Nephron progenitor cell (in vitro differentiated cells): Measurements from ENCODE around the gene TRAF5.

ENCODE experiments used
- DNase-seq: peaks from one replicate; pipeline ENCODE4 v3.0.0; 2021
- H3K27ac Mint-ChIP-seq: 2 replicates; pipeline ENCODE4 v1.8.0; 2021; ENCODE audit warnings: mild to moderate bottlenecking, moderate library complexity, mixed read lengths
- H3K27me3 Mint-ChIP-seq: 2 replicates; pipeline ENCODE4 v1.8.0; 2021; ENCODE audit warnings: mild to moderate bottlenecking, low read depth, mixed read lengths; ENCODE audit not compliant: poor library complexity
- H3K36me3 Mint-ChIP-seq: 2 replicates; pipeline ENCODE4 v1.8.0; 2021; ENCODE audit warnings: low read depth, mixed read lengths
- H3K4me1 Mint-ChIP-seq: 2 replicates; pipeline ENCODE4 v1.8.0; 2021; ENCODE audit warnings: mixed read lengths
- H3K4me3 Mint-ChIP-seq: 2 replicates; pipeline ENCODE4 v1.8.0; 2021; ENCODE audit warnings: mild to moderate bottlenecking, moderate library complexity, mixed read lengths
- H3K9me3 Mint-ChIP-seq: 2 replicates; pipeline ENCODE4 v1.8.0; 2021; ENCODE audit warnings: mild to moderate bottlenecking, moderate library complexity, mixed read lengths
- CTCF ChIP-seq: fragments of 200-600 bp; sonication (generic); IDR thresholded peaks from 2 replicates; pipeline ENCODE4 v1.5.0; 2021; ENCODE audit warnings: antibody characterized with exemption

Gene TRAF5

GRCh38 chr1:211378844-211379243 lies 52.2 kb downstream of the TRAF5 start:
- Mint-ChIP-seq H3K27ac (peak overlapping the region; percentile 70), H3K36me3 (peaks cover 5% of the 10 kb centered on the region), H3K27me3 (no peaks in the 10 kb centered on the region), H3K9me3 (no peaks in the 10 kb centered on the region), H3K4me3 (no peak overlapping the region), H3K4me1 (peaks cover 56% of the 10 kb centered on the region)
- no peak for DNase-seq
- no peak for TF ChIP-seq CTCF

GRCh38 chr1:211379446-211379845 lies 52.8 kb downstream of the TRAF5 start:
- Mint-ChIP-seq H3K36me3 (peaks cover 5% of the 10 kb centered on the region), H3K27me3 (no peaks in the 10 kb centered on the region), H3K27ac (no peak overlapping the region), H3K4me3 (no peak overlapping the region), H3K9me3 (no peaks in the 10 kb centered on the region), H3K4me1 (peaks cover 59% of the 10 kb centered on the region)
- TF ChIP-seq CTCF, result no peak
- no peak for DNase-seq

- no peak for TF ChIP-seq CTCF
- no peaks in the 10 kb centered on the region for H3K27me3 Mint-ChIP-seq
- peak overlapping the region; percentile 11 for H3K27ac Mint-ChIP-seq
- H3K4me1 Mint-ChIP-seq, result peaks cover 41% of the 10 kb centered on the region
- DNase-seq, result no peak
- peak overlapping the region; percentile 91 for H3K4me3 Mint-ChIP-seq
- peaks cover 1% of the 10 kb centered on the region for H3K36me3 Mint-ChIP-seq
- no peaks in the 10 kb centered on the region for H3K9me3 Mint-ChIP-seq
These were observed 55.0 kb downstream of the TRAF5 start for GRCh38 chr1:211381481-211382181.

- Mint-ChIP-seq H3K36me3 (no peaks in the 10 kb centered on the region), H3K4me1 (peaks cover 38% of the 10 kb centered on the region), H3K27me3 (no peaks in the 10 kb centered on the region), H3K9me3 (no peaks in the 10 kb centered on the region), H3K27ac (peak overlapping the region; percentile 11), H3K4me3 (peak overlapping the region; percentile 91)
- TF ChIP-seq CTCF, result no peak
- DNase-seq, result no peak
These were observed 55.6 kb downstream of the TRAF5 start for GRCh38 chr1:211382182-211382713.

- H3K27ac Mint-ChIP-seq, result peak overlapping the region; percentile 99
- peak; percentile 93 for DNase-seq
- no peaks in the 10 kb centered on the region for H3K27me3 Mint-ChIP-seq
- no peak for TF ChIP-seq CTCF
- H3K9me3 Mint-ChIP-seq, result no peaks in the 10 kb centered on the region
- peaks cover 32% of the 10 kb centered on the region for H3K4me1 Mint-ChIP-seq
- no peaks in the 10 kb centered on the region for H3K36me3 Mint-ChIP-seq
- peak overlapping the region; percentile 91 for H3K4me3 Mint-ChIP-seq
These were observed 56.3 kb downstream of the TRAF5 start for GRCh38 chr1:211382714-211383480.
